GM19193 (cell line): ENCODE measurements around the gene TBX19.

Experiments
- POLR2A ChIP-seq: IDR thresholded peaks from 4 replicates; pipeline ENCODE4 v1.6.1; 2011; ENCODE audit not compliant: insufficient read depth, insufficient read length; ENCODE audit errors: extremely low read depth

TBX19 gene

GRCh38 chr1:168360151-168361021 is 79.7 kb downstream of the TBX19 start:
- TF ChIP-seq POLR2A = no peak

GRCh38 chr1:168361252-168361651 is 80.6 kb downstream of the TBX19 start:
- TF ChIP-seq POLR2A = no peak

- no peak for TF ChIP-seq POLR2A
These were observed 82.3 kb downstream of the TBX19 start for GRCh38 chr1:168362991-168363390.
